ENCODE data around the gene SDCCAG8. TPM values are rescaled to one million over a fixed set of nuclear protein-coding genes. Genes with fewer than 3 reads are reported as not detected.

The SDCCAG8 gene
- total and polyA plus RNA-seq, 8 donors: 24.3 to 37.1 (median 30.0) TPM

GRCh38 chr1:243346468-243346867 lies 90.6 kb downstream of the SDCCAG8 start:
- DNase-seq: no peak
- H3K4me1 ChIP-seq: peaks cover 0 to 7% (median 3%) of the 10 kb centered on the region in 3 donors
- TF ChIP-seq CTCF (IDR thresholded peaks at IDR 0.05): no peak
- 95 to 97% methylated on average over 3 of the region's 3 CpGs for WGBS, 2 donors
- intact Hi-C loops (cut with DNase I): loop anchor here in 1 of 3 donors (10.0 kb wide), 1 partner anchor 408 kb away; no protein-coding TSS in a partner anchor
- ATAC-seq: no peak
- no peak overlapping the region for H3K4me3 ChIP-seq
- FAIRE-seq: no peak
- no peaks in the 10 kb centered on the region for H3K27me3 ChIP-seq
- H3K9me3 ChIP-seq: no peaks in the 10 kb centered on the region
- H3K36me3 ChIP-seq: peaks cover 0 to 4% (median 0%) of the 10 kb centered on the region in 3 donors
- H3K27ac ChIP-seq: no peak overlapping the region

GRCh38 chr1:243348331-243348730 lies 92.5 kb downstream of the SDCCAG8 start:
- DNase-seq: no peak
- Histone ChIP-seq H3K27ac (no peak overlapping the region), H3K27me3 (no peaks in the 10 kb centered on the region), H3K9me3 (no peaks in the 10 kb centered on the region), H3K36me3 (peaks cover 0 to 4% (median 0%) of the 10 kb centered on the region in 3 donors), H3K4me3 (no peak overlapping the region), H3K4me1 (peaks cover 0 to 7% (median 3%) of the 10 kb centered on the region in 3 donors)
- no peak for ATAC-seq
- FAIRE-seq: no peak
- no peak for TF ChIP-seq CTCF (IDR thresholded peaks at IDR 0.05)
- WGBS, 2 donors: 99% methylated on average over 11 of the region's 11 CpGs
- intact Hi-C loops (cut with DNase I): loop anchor here in 1 of 3 donors (10.0 kb wide), 1 partner anchor 406 kb away; no protein-coding TSS in a partner anchor

GRCh38 chr1:243349128-243349527 lies 93.3 kb downstream of the SDCCAG8 start:
- Histone ChIP-seq H3K9me3 (no peaks in the 10 kb centered on the region), H3K27ac (no peak overlapping the region), H3K36me3 (peaks cover 0 to 4% (median 0%) of the 10 kb centered on the region in 3 donors), H3K4me1 (peaks cover 0 to 7% (median 0%) of the 10 kb centered on the region in 3 donors), H3K4me3 (no peak overlapping the region), H3K27me3 (no peaks in the 10 kb centered on the region)
- ATAC-seq: no peak
- no peak for DNase-seq
- intact Hi-C loops (cut with DNase I): loop anchor here in 1 of 3 donors (10.0 kb wide), 1 partner anchor 406 kb away; no protein-coding TSS in a partner anchor
- 99 to 100% methylated on average over 1 of the region's 1 CpG for WGBS, 2 donors
- FAIRE-seq: no peak
- TF ChIP-seq CTCF (IDR thresholded peaks at IDR 0.05): no peak

GRCh38 chr1:243351337-243351736 lies 95.5 kb downstream of the SDCCAG8 start:
- no peaks in the 10 kb centered on the region for H3K9me3 ChIP-seq
- no peaks in the 10 kb centered on the region for H3K4me1 ChIP-seq
- ATAC-seq (no peak), DNase-seq (no peak), FAIRE-seq (no peak)
- TF ChIP-seq CTCF (IDR thresholded peaks at IDR 0.05): no peak
- no peak overlapping the region for H3K4me3 ChIP-seq
- H3K27me3 ChIP-seq: no peaks in the 10 kb centered on the region
- intact Hi-C loops (cut with DNase I): no loop called here
- no peak overlapping the region for H3K27ac ChIP-seq
- WGBS, 2 donors: 92 to 94% methylated on average over 2 of the region's 2 CpGs
- peaks cover 0 to 4% (median 0%) of the 10 kb centered on the region in 3 donors for H3K36me3 ChIP-seq

- 53 to 64% methylated on average over 4 of the region's 4 CpGs for WGBS, 2 donors
- Histone ChIP-seq H3K27ac (no peak overlapping the region), H3K27me3 (no peaks in the 10 kb centered on the region), H3K4me3 (no peak overlapping the region), H3K36me3 (peaks cover 0 to 4% (median 0%) of the 10 kb centered on the region in 3 donors), H3K9me3 (no peaks in the 10 kb centered on the region), H3K4me1 (no peaks in the 10 kb centered on the region)
- no peak for TF ChIP-seq CTCF (IDR thresholded peaks at IDR 0.05)
- FAIRE-seq (no peak), DNase-seq (no peak), ATAC-seq (peak in 3 of 4 donors; percentile 56 to 71 (median 61))
- intact Hi-C loops (cut with DNase I): no loop called here
Observed at GRCh38 chr1:243354511-243355153, 98.8 kb downstream of the SDCCAG8 start.
